ENCODE results near the gene CACHD1. TPM values are rescaled to one million over a fixed set of nuclear protein-coding genes. Genes with fewer than 3 reads are reported as not detected.

The CACHD1 gene
- total RNA-seq, 1 experiment from 2014 or later = 8.4 TPM

DNA sequence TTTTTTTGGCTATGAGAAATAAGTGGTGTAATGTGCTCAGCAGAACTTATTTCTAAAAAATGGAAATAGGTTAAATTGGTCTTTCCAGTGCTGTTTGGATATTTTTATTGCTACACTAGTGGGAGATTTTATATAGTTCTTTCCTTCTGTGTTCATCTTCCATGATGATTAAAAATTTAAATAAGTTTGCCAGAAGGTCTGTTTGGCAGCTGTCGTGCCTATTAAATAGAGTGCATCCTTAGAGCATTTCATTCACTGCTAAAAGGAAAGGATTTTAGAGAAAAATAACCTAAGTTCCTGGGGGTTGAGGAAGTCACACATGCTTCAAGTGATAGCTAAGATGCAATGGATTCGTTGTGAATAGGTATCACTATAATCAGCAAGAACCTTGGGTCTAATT lies 245.3 kb downstream of the CACHD1 start:
- no peaks in the 10 kb centered on the region for H3K36me3 ChIP-seq (ENCODE audit: control insufficient read depth in 1 of 2, insufficient read depth in 2 of 2, low read length in 2 of 2)
- ATAC-seq (no peak), DNase-seq (ENCODE audit: low read depth, low spot score) (no peak)
- no peak overlapping the region for H3K4me3 ChIP-seq (replicated peaks in 1 of 2; ENCODE audit: low read depth in 1 of 2, low read length in 2 of 2)
- H4K20me1 ChIP-seq (ENCODE audit: insufficient read depth) = no peaks in the 10 kb centered on the region
- no peak overlapping the region for H3K27ac ChIP-seq (ENCODE audit: low read depth, low read length)
- BruUV-seq (replicated peaks) = no TSS peak
- H3K9me2 ChIP-seq (ENCODE audit: insufficient read depth) = no peaks in the 10 kb centered on the region
- no peaks in the 10 kb centered on the region for H3K79me2 ChIP-seq (ENCODE audit: insufficient read depth, low read length)
- RAD21 ChIA-PET (ENCODE audit: low non-redundant PET in 1 of 2, low total read pairs in 2 of 2, uncharacterized antibody in 2 of 2, unreplicated experiment in 2 of 2) = no interaction called here
- no peak overlapping the region for H2AFZ ChIP-seq (ENCODE audit: low read depth, low read length, poor library complexity, severe bottlenecking)
- CTCF ChIA-PET = no interaction called here
- H3K4me1 ChIP-seq (ENCODE audit: control insufficient read depth in 1 of 2, insufficient read depth in 2 of 2, low read length in 2 of 2) = no peaks in the 10 kb centered on the region
- H3K9me3 ChIP-seq (ENCODE audit: control insufficient read depth in 1 of 2, insufficient read depth in 1 of 2, low read depth in 1 of 2, low read length in 2 of 2) = no peaks in the 10 kb centered on the region
- H3K27me3 ChIP-seq (ENCODE audit: insufficient read depth, low read length) = no peaks in the 10 kb centered on the region
- TF ChIP-seq YY1 (IDR thresholded peaks at IDR 0.05; ENCODE audit: extremely low read depth, insufficient replicate concordance, low read depth, low read length) (no peak), CEBPB (IDR thresholded peaks at IDR 0.05; ENCODE audit: low read depth) (no peak), CBX3 (IDR thresholded peaks at IDR 0.05; ENCODE audit: low read depth) (no peak), EGR1 (IDR thresholded peaks at IDR 0.05; ENCODE audit: low read depth) (no peak), JUND (IDR thresholded peaks at IDR 0.05) (no peak), POLR2A (IDR thresholded peaks at IDR 0.05; ENCODE audit: borderline replicate concordance, extremely low read depth, insufficient read depth, insufficient read length) (no peak), EZH2phosphoT487 (IDR thresholded peaks at IDR 0.05; ENCODE audit: borderline replicate concordance) (no peak), SRF (IDR thresholded peaks at IDR 0.05; ENCODE audit: low read depth) (no peak), RAD21 (IDR thresholded peaks at IDR 0.05; ENCODE audit: low read depth) (no peak), TCF7L2 (IDR thresholded peaks at IDR 0.05; ENCODE audit: borderline replicate concordance, extremely low read depth, insufficient read depth, insufficient read length) (no peak)
- TF ChIP-seq, protein P1, sequence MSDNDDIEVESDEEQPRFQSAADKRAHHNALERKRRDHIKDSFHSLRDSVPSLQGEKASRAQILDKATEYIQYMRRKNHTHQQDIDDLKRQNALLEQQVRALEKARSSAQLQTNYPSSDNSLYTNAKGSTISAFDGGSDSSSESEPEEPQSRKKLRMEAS (IDR thresholded peaks at IDR 0.05) = no peak
- TF ChIP-seq, protein P2, sequence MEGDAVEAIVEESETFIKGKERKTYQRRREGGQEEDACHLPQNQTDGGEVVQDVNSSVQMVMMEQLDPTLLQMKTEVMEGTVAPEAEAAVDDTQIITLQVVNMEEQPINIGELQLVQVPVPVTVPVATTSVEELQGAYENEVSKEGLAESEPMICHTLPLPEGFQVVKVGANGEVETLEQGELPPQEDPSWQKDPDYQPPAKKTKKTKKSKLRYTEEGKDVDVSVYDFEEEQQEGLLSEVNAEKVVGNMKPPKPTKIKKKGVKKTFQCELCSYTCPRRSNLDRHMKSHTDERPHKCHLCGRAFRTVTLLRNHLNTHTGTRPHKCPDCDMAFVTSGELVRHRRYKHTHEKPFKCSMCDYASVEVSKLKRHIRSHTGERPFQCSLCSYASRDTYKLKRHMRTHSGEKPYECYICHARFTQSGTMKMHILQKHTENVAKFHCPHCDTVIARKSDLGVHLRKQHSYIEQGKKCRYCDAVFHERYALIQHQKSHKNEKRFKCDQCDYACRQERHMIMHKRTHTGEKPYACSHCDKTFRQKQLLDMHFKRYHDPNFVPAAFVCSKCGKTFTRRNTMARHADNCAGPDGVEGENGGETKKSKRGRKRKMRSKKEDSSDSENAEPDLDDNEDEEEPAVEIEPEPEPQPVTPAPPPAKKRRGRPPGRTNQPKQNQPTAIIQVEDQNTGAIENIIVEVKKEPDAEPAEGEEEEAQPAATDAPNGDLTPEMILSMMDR (IDR thresholded peaks at IDR 0.05 in 2 of 3, conservative IDR thresholded peaks at IDR 0.05 in 1 of 3; ENCODE audit: borderline replicate concordance in 1 of 3, insufficient read depth in 1 of 3, low read depth in 2 of 3, low read length in 2 of 3) = no peak
- no peak overlapping the region for H3K9ac ChIP-seq (ENCODE audit: low read length)
- POLR2A ChIA-PET = no interaction called here
- intact Hi-C loops (cut with micrococcal nuclease) = no loop called here
- no peak overlapping the region for H3K4me2 ChIP-seq (ENCODE audit: low read length)

Measured in HCT116 (cell line).